Mesendoderm (in vitro differentiated cells): Measurements from ENCODE around the gene HLA-DOA.

Experiments
- DNase-seq: peaks from one replicate; pipeline ENCODE4 v3.0.0; 2013
- H2AK5ac ChIP-seq: 2 replicates; pipeline ENCODE4 v1.6.1; 2013; ENCODE audit warnings: low read length, inconsistent platforms
- H2BK120ac ChIP-seq: 2 replicates; pipeline ENCODE4 v1.6.1; 2013; ENCODE audit warnings: low read depth, mild to moderate bottlenecking, low read length, moderate library complexity, mixed read lengths
- H2BK15ac ChIP-seq: replicated peaks from 2 replicates; pipeline ENCODE4 v1.6.1; 2013; ENCODE audit warnings: low read depth, mild to moderate bottlenecking, moderate library complexity
- H2BK5ac ChIP-seq: 2 replicates; pipeline ENCODE4 v1.6.1; 2013; ENCODE audit warnings: low read length, inconsistent platforms
- H3K18ac ChIP-seq: 2 replicates; pipeline ENCODE4 v1.6.1; 2013; ENCODE audit warnings: mild to moderate bottlenecking, low read length, mixed read lengths
- H3K23ac ChIP-seq: one replicate; pipeline ENCODE4 v1.6.1; 2013; ENCODE audit warnings: low read length
- H3K27ac ChIP-seq: 2 replicates; pipeline ENCODE4 v1.5.1; 2013; ENCODE audit warnings: low read depth, mild to moderate bottlenecking, inconsistent platforms, low read length, moderate library complexity
- H3K27me3 ChIP-seq: 2 replicates; pipeline ENCODE4 v1.6.1; 2013; ENCODE audit warnings: low read length, control low read depth, mild to moderate bottlenecking, inconsistent platforms; ENCODE audit not compliant: insufficient read depth, poor library complexity
- H3K36me3 ChIP-seq: 2 replicates; pipeline ENCODE4 v1.6.1; 2013; ENCODE audit warnings: low read length, inconsistent platforms; ENCODE audit not compliant: control insufficient read depth, insufficient read depth
- H3K4ac ChIP-seq: one replicate; pipeline ENCODE4 v1.6.1; 2013; ENCODE audit warnings: low read depth, mild to moderate bottlenecking, low read length, moderate library complexity
- H3K4me1 ChIP-seq: 2 replicates; pipeline ENCODE4 v1.6.1; 2013; ENCODE audit warnings: low read depth, low read length, inconsistent platforms; ENCODE audit not compliant: control insufficient read depth
- H3K4me2 ChIP-seq: 2 replicates; pipeline ENCODE4 v1.6.1; 2013; ENCODE audit warnings: low read length
- H3K4me3 ChIP-seq: 2 replicates; pipeline ENCODE4 v1.5.1; 2013; ENCODE audit warnings: mild to moderate bottlenecking, low read length
- H3K56ac ChIP-seq: one replicate; pipeline ENCODE4 v1.6.1; 2013; ENCODE audit warnings: low read length
- H3K79me1 ChIP-seq: 2 replicates; pipeline ENCODE4 v1.6.1; 2013; ENCODE audit warnings: low read length, inconsistent platforms
- H3K79me2 ChIP-seq: 2 replicates; pipeline ENCODE4 v1.6.1; 2013; ENCODE audit warnings: mild to moderate bottlenecking, low read length; ENCODE audit not compliant: control insufficient read depth, insufficient read depth
- H3K9ac ChIP-seq: 2 replicates; pipeline ENCODE4 v1.6.1; 2013; ENCODE audit warnings: low read length, inconsistent platforms
- H4K5ac ChIP-seq: one replicate; pipeline ENCODE4 v1.6.1; 2013; ENCODE audit warnings: low read length
- H4K8ac ChIP-seq: one replicate; pipeline ENCODE4 v1.6.1; 2013; ENCODE audit warnings: low read depth, mild to moderate bottlenecking, control low read depth, low read length, moderate library complexity
- WGBS: extraction: QIAGEN DNeasy Blood & Tissue Kit; methylation state at CpG from one replicate; pipeline ENCODE4 v1.1.7; 2013; ENCODE audit warnings: low lambda C conversion rate, missing lambda C conversion rate; ENCODE audit not compliant: insufficient coverage; ENCODE audit errors: extremely low coverage; 5-methylcytosine and 5-hydroxymethylcytosine counted together

HLA-DOA gene

GRCh38 chr6:33001685-33002084 lies 7.7 kb downstream of the HLA-DOA start:
- H3K4ac ChIP-seq: no peak overlapping the region
- no peak overlapping the region for H3K4me3 ChIP-seq
- no peak overlapping the region for H4K8ac ChIP-seq
- no peak overlapping the region for H3K18ac ChIP-seq
- no peak overlapping the region for H4K5ac ChIP-seq
- WGBS: no CpG with 5 or more reads among the region's 4 CpGs
- no peaks in the 10 kb centered on the region for H3K4me1 ChIP-seq
- no peak overlapping the region for H3K56ac ChIP-seq
- H3K79me2 ChIP-seq: no peaks in the 10 kb centered on the region
- no peak overlapping the region for H2BK120ac ChIP-seq
- no peak overlapping the region for H2BK5ac ChIP-seq
- no peak overlapping the region for H3K23ac ChIP-seq
- no peak overlapping the region for H3K4me2 ChIP-seq
- no peaks in the 10 kb centered on the region for H3K27me3 ChIP-seq
- no peaks in the 10 kb centered on the region for H3K79me1 ChIP-seq
- no peak for DNase-seq
- no peak overlapping the region for H3K27ac ChIP-seq
- no peak overlapping the region for H3K9ac ChIP-seq
- H3K36me3 ChIP-seq: no peaks in the 10 kb centered on the region
- H2AK5ac ChIP-seq: no peak overlapping the region
- no peak overlapping the region for H2BK15ac ChIP-seq

DNA sequence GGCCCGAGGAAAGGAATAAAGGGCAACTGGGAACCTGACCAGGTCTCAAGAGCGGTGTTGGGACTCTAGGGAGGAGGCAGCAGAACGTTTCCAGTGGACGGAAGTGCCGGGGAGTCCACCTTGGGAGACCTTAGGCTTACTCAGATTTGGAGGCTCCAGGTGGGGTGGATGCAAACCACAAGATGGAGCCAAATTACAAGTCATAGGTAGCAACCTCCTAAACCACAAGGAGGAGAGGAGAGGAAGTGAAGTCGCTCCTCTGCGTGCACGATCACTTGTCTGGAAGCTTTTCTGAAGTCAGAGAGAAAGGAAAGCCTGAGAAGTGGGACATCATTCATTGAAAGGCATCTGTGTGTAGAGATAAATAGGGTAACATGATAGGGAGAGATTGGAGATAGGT lies 9.3 kb downstream of the HLA-DOA start:
- Histone ChIP-seq H2BK15ac (no peak overlapping the region), H3K4me3 (no peak overlapping the region), H3K27ac (no peak overlapping the region), H2BK120ac (no peak overlapping the region), H3K9ac (no peak overlapping the region), H3K4ac (no peak overlapping the region), H3K36me3 (no peaks in the 10 kb centered on the region), H3K56ac (no peak overlapping the region), H4K5ac (no peak overlapping the region), H3K4me1 (no peaks in the 10 kb centered on the region), H3K27me3 (no peaks in the 10 kb centered on the region), H2BK5ac (no peak overlapping the region), H3K18ac (no peak overlapping the region), H3K79me2 (no peaks in the 10 kb centered on the region), H4K8ac (no peak overlapping the region), H3K79me1 (no peaks in the 10 kb centered on the region), H3K4me2 (no peak overlapping the region), H2AK5ac (no peak overlapping the region), H3K23ac (no peak overlapping the region)
- DNase-seq: peak; percentile 92
- no CpG with 5 or more reads among the region's 8 CpGs for WGBS

DNA sequence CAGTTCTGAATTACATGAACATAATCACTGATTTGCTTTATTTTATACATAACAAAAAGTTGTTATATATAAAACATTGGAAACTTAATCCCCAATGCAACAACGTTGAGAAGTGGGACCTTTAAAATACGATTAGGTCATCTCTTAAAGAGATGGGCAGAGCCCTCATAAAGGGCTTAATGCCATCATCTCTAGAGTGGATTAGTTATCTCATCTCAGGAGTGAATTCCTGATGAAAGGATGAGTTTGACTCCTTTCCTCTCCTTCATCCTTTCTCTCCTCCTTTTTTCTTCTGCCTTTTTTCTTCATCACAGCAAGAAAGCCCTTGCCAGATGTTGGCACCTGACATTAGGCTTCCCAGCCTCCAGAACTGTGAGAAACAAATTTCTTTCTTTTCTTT lies 13.9 kb downstream of the HLA-DOA start:
- no peak overlapping the region for H2BK15ac ChIP-seq
- no peak overlapping the region for H4K5ac ChIP-seq
- no peaks in the 10 kb centered on the region for H3K36me3 ChIP-seq
- no peak overlapping the region for H4K8ac ChIP-seq
- no peak overlapping the region for H3K56ac ChIP-seq
- H3K27ac ChIP-seq: no peak overlapping the region
- H3K18ac ChIP-seq: no peak overlapping the region
- H3K4me3 ChIP-seq: no peak overlapping the region
- no peaks in the 10 kb centered on the region for H3K27me3 ChIP-seq
- WGBS: no CpG with 5 or more reads among the region's 2 CpGs
- no peaks in the 10 kb centered on the region for H3K4me1 ChIP-seq
- H3K79me1 ChIP-seq: no peaks in the 10 kb centered on the region
- no peak overlapping the region for H3K4ac ChIP-seq
- H2AK5ac ChIP-seq: no peak overlapping the region
- H2BK5ac ChIP-seq: no peak overlapping the region
- H3K4me2 ChIP-seq: no peak overlapping the region
- H3K23ac ChIP-seq: no peak overlapping the region
- H3K9ac ChIP-seq: no peak overlapping the region
- DNase-seq: no peak
- H3K79me2 ChIP-seq: no peaks in the 10 kb centered on the region
- no peak overlapping the region for H2BK120ac ChIP-seq

- H4K8ac ChIP-seq: no peak overlapping the region
- H2AK5ac ChIP-seq: no peak overlapping the region
- no peaks in the 10 kb centered on the region for H3K36me3 ChIP-seq
- no peak overlapping the region for H3K56ac ChIP-seq
- no peak overlapping the region for H2BK120ac ChIP-seq
- no peak overlapping the region for H4K5ac ChIP-seq
- no peaks in the 10 kb centered on the region for H3K27me3 ChIP-seq
- no peak overlapping the region for H2BK5ac ChIP-seq
- no peaks in the 10 kb centered on the region for H3K4me1 ChIP-seq
- no peak for DNase-seq
- H3K4ac ChIP-seq: no peak overlapping the region
- H3K9ac ChIP-seq: no peak overlapping the region
- H3K23ac ChIP-seq: no peak overlapping the region
- no peaks in the 10 kb centered on the region for H3K79me2 ChIP-seq
- no peak overlapping the region for H3K18ac ChIP-seq
- H2BK15ac ChIP-seq: no peak overlapping the region
- no peak overlapping the region for H3K4me2 ChIP-seq
- no peaks in the 10 kb centered on the region for H3K79me1 ChIP-seq
- no CpG with 5 or more reads among the region's 9 CpGs for WGBS
- no peak overlapping the region for H3K4me3 ChIP-seq
- H3K27ac ChIP-seq: no peak overlapping the region
Measured at GRCh38 chr6:32993363-32993973, 15.9 kb downstream of the HLA-DOA start.

- H2BK15ac ChIP-seq: no peak overlapping the region
- no peak overlapping the region for H3K18ac ChIP-seq
- H3K9ac ChIP-seq: no peak overlapping the region
- H3K4me3 ChIP-seq: no peak overlapping the region
- H2BK120ac ChIP-seq: no peak overlapping the region
- H3K4me2 ChIP-seq: no peak overlapping the region
- no peak overlapping the region for H3K56ac ChIP-seq
- H4K5ac ChIP-seq: no peak overlapping the region
- no peaks in the 10 kb centered on the region for H3K4me1 ChIP-seq
- no peak overlapping the region for H2BK5ac ChIP-seq
- H4K8ac ChIP-seq: no peak overlapping the region
- H3K79me2 ChIP-seq: no peaks in the 10 kb centered on the region
- no peaks in the 10 kb centered on the region for H3K27me3 ChIP-seq
- WGBS: 100% methylated on average over 1 of the region's 4 CpGs
- H2AK5ac ChIP-seq: no peak overlapping the region
- H3K79me1 ChIP-seq: no peaks in the 10 kb centered on the region
- no peaks in the 10 kb centered on the region for H3K36me3 ChIP-seq
- no peak overlapping the region for H3K27ac ChIP-seq
- no peak overlapping the region for H3K4ac ChIP-seq
- H3K23ac ChIP-seq: no peak overlapping the region
- no peak for DNase-seq
Measured at GRCh38 chr6:32991972-32992371, 17.4 kb downstream of the HLA-DOA start.

DNA sequence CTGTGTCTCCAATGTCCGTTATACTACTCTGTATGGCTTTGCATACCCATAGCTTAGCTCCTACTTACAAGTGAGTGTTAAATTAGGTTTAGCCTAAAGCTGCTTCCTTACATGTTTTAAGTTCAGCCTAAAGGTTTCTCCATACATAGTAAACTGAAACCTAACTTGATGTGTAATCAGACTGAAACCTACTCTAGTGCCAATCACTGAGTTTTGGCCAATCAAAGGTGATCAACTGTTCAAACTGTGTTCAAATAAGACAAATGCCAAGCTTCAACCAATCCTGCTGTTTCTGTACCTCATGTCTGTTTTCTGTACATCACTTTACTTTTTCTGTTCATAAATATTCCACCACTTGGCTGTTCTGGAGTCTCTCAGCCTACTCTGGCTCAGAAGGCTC lies 20.0 kb downstream of the HLA-DOA start:
- Histone ChIP-seq H3K79me1 (no peaks in the 10 kb centered on the region), H3K9ac (no peak overlapping the region), H3K4ac (no peak overlapping the region), H3K56ac (no peak overlapping the region), H2AK5ac (no peak overlapping the region), H3K36me3 (no peaks in the 10 kb centered on the region), H2BK5ac (no peak overlapping the region), H3K23ac (no peak overlapping the region), H2BK15ac (no peak overlapping the region), H2BK120ac (no peak overlapping the region), H3K27ac (no peak overlapping the region), H4K5ac (no peak overlapping the region), H3K4me3 (no peak overlapping the region), H3K4me1 (no peaks in the 10 kb centered on the region), H3K4me2 (no peak overlapping the region), H4K8ac (no peak overlapping the region), H3K18ac (no peak overlapping the region), H3K79me2 (no peaks in the 10 kb centered on the region), H3K27me3 (no peaks in the 10 kb centered on the region)
- no peak for DNase-seq
- no CpG with 5 or more reads among the region's 1 CpG for WGBS
